Fibroblast of skin of back (primary cell): ENCODE results near the gene APC2.
"Not testable (repeated sequence)": the region's sequence is repeated elsewhere in the genome, so short reads cannot be mapped to it uniquely, and the experiment has no call there.

Experiments
- DNase-seq: peaks from one replicate; pipeline ENCODE4 v3.0.0-alpha.2; 2013

The APC2 gene

DNA sequence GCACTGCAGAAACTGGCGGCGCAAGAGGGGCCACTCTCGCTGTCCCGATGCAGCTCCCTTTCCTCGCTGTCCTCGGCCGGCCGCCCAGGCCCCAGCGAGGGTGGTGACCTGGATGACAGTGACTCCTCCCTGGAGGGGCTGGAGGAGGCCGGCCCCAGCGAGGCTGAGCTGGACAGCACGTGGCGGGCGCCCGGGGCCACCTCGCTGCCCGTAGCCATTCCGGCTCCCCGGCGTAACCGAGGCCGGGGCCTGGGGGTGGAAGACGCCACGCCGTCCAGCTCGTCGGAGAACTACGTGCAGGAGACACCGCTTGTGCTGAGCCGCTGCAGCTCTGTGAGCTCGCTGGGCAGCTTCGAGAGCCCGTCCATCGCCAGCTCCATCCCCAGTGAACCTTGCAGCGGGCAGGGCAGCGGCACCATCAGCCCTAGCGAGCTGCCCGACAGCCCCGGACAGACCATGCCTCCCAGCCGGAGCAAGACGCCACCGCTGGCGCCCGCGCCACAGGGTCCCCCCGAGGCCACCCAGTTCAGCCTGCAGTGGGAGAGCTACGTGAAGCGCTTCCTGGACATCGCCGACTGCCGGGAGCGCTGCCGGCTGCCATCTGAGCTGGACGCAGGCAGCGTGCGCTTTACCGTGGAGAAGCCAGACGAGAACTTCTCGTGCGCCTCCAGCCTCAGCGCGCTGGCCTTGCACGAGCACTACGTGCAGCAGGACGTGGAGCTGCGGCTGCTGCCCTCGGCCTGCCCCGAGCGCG lies 16.7 kb downstream of the APC2 start:
- DNase-seq, result no peak

GRCh38 chr19:1467215-1467489 lies 17.2 kb downstream of the APC2 start:
- no peak for DNase-seq

- DNase-seq, result no peak
Observed at GRCh38 chr19:1467490-1468273, 17.8 kb downstream of the APC2 start.

DNA sequence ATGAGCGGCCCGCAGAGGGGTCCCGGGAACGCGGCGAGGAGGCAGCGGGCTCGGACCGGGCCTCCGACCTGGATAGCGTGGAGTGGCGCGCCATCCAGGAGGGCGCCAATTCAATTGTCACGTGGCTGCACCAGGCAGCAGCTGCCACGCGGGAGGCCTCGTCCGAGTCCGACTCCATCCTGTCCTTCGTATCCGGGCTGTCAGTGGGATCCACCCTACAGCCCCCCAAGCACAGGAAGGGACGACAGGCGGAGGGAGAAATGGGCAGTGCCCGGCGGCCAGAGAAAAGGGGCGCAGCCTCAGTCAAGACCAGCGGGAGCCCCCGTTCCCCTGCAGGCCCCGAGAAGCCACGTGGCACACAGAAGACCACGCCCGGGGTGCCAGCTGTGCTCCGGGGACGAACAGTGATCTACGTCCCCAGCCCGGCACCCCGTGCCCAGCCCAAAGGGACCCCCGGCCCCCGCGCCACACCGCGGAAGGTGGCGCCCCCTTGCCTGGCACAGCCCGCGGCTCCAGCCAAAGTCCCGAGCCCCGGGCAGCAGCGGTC lies 18.4 kb downstream of the APC2 start:
- no peak for DNase-seq

DNA sequence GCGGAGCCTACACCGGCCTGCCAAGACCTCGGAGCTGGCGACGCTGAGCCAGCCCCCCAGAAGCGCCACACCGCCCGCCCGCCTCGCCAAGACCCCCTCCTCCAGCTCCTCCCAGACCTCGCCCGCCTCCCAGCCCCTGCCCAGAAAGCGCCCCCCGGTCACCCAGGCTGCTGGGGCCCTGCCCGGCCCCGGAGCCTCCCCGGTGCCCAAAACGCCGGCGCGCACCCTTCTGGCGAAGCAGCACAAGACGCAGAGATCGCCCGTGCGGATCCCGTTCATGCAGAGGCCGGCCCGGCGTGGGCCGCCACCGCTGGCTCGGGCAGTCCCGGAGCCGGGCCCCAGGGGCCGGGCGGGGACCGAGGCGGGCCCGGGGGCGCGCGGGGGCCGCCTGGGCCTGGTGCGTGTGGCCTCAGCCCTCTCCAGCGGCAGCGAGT lies 18.9 kb downstream of the APC2 start:
- peak; percentile 39 for DNase-seq

- DNase-seq, result peak; percentile 39
Observed at GRCh38 chr19:1469255-1470054, 19.5 kb downstream of the APC2 start.

DNA sequence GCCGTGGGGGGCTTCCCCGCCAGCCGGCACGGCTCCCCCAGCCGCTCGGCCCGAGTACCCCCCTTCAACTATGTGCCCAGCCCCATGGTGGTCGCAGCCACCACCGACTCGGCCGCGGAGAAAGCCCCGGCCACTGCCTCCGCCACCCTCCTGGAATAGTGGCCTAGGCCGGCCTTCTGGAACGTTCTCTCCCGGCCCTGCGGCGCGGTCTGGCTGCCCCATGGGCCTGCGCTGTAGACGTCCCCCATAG lies 20.1 kb downstream of the APC2 start:
- DNase-seq, result no peak

DNA sequence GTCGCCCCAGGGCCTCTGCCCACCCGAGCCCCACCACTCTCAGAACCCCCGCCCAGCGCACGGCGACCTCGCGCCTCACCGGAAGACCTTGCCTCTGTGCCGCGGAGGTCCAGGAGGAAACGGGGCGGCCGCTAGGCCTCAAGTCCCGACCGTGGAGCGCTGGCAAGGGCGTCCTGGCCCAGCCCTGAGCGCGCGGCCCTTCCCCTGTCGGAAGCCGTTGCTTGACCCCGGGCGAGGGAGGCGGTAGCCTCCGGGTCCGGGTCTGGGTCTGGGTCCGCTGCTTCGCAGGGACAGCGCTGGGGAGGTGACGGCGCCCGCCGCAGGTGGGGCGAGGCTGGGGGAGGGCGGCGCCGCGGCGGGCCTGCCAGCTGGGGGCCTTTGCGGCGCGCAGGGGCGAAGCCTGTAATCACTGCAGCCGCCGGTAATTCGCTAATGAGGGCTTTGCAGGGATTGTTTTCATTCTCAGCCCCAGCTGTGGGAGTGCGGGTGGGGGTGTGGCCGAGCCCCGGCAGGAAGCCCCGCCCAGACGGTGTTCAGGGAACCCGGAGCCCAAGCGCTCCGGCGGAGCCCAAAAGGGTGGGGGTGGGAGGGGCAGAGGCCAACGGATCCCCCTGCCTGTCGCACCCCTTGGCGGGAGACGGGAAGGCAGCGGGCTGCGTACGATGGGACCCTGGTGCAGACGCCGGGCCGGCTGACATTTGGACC lies 20.5 kb downstream of the APC2 start:
- DNase-seq, result no peak

GRCh38 chr19:1471010-1471514 lies 21.1 kb downstream of the APC2 start:
- no peak for DNase-seq

DNA sequence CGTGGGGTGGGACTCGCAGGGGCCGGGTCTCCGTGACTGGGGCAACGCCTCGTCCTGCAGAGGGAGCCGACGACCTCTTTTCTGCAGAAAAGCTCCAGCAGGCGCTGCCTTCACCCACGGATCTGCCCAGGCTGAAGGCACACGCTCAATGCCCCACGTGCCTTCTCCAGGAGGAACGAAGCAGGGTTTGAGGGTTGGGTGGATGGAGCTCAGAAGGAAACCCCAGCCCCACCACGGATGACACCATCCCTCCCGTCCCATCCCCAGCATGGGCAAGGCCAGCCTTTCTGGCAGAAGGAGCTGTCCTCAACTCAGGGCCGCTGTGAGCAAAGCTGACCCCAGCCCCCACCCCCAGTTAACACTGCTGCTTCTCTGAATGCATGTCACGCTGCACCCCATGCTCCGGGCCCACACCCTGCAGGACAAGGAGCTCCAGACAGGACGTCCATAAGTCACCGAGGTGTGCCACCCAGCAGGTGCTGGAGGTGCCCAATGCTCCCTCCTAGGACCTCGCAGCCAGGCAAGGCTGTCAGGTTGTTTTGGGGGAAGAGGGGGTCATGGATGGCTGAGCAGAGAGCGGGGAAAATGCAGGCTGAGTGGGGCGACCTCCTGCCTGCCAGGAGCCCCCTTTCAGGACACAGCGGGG lies 21.7 kb downstream of the APC2 start:
- DNase-seq, result no peak

DNA sequence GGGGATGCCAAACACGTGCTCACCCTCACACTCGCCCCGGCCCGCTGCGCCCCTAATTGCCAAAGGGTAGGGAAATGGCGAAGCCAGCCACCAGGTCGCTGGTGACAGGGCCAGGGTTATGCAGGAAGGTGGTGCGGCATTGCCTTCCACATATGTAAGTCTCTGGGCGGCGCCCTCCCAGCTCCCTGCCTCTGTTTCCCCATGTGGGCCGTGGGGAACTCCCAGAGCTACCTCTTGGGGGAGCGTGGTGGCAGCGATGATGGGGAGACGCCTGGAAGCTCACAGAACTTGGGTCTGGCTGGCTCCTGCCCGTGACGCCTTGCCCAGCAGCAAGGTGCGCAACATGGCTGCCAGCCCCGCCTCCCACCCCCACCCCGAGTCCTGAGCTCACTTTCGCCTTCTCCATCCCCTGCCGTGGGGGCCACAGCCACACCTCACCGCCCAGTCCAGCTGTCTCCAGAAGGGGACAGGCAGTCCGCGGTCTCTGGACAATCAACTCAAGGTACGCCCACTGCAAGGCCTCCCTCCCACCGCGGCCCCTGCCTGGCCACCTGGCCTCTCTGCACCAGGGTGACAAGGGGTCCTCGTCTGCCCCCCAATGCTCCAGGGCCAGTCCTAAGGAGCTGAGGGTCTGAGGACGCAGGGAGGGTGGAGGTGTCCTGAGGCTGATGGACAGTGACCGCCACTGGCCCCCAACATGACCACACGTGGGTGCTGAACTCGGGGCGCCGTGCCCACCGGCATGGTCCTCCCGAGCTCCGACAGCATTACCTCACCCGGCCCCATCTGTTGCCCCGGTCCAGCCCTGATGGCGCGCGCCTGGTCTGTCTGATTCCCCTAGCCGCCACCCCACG lies 22.5 kb downstream of the APC2 start:
- no peak for DNase-seq

DNA sequence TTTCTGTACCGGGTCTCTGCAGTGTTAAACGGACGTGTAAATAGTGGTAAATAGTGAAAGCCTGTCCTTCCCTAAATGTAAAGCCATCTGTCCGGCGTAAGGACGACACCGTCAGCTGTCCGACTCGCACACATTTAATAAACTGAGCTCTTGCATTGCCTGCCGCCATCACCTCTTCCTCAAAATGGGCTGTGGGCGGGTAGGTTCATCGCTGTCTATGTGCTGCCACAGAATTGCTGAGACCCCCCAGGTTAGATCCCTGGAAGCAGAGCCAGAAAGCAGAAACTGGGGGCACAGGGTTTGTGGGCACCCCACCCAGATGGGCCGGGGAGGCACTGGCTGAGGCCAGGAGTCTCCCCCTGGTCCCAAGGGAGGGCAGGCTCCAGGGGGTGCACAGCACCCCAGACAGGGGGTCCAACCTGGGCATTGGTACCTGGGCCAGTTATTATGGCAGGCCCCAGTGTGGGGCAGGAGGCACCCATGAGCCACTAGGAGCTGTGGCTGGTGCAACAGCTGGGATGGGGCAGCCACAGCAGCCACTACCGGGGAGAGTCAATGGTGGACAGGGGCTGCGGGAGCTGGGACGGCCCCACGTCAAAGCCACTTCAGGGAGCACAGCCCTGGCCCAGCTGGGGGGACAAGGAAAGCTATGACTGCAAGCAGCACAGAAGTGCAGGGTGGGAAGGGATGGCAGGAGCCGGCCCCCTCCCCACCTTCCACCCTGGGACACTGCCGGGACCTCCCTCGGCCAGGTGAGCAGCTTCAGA lies 23.3 kb downstream of the APC2 start:
- no peak for DNase-seq

DNA sequence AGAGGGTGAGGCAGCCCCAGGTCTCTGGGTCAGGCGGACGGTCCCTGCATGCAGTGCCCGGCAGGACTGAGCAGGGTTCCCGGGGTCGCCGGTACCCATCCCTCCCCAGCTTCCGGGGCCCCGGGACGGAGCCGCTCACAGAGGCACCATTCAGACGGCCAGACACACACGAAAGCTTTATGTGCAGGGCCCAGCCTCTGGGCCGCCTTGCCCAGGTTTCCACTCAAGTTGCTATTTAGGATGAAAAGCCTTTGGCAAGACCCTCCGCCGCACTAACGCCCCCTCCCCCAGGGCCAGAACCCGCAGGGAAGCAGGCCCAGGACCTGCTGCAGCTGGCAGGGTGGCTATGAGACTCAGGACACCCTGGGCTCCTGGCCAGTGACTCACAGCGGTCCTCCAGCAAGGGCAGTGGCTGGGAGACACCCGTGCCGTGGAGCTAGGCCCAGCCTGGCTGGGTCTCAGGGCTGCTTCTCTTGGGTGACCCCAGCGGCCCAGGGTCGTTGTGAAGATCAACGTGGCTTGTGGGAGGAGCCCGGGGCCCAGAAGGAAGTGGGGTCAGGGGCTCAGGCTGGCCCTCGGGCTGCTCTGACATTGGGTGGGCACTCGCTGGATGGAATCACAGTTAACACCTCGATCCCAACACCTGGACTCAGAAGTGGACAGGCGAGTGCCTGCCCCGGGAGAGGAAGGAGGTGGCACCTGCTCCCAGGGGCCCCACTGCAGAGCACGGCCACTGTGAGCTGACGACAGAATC lies 24.3 kb downstream of the APC2 start:
- DNase-seq, result no peak

GRCh38 chr19:1474765-1475351 lies 24.9 kb downstream of the APC2 start:
- no peak for DNase-seq

DNA sequence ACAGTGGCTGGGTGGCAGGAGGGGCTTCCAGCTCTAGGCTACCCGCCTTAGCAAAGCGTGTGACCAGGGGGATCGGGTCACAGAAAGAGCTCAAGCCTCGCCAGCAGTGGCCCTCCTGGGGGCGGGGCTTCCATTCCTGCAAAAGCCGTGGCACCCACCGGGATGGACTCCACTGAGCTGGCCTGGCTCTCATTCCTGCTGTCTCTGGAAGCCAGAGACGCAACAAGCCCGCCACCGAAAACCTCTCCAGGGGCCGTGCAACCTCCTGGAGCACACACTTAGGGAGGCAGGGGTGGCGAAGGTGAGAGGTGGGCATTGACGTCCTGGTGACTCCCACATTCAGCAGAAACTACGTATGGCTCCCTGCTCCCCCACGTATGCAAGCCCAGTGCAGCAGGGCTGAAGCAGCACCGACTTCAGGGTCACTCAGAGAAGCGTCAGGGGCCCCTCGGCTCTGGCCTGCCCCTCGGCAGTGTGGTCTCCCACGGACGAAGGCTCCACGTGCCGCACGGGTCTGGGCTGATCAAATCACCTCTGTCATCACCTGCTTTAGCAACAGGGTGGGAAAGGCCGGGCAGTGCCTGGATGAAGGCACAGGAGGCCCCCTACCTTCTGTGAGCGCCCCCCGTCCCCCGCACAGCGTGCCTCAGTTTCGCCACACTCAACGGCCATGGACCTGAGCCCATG lies 26.0 kb downstream of the APC2 start:
- no peak for DNase-seq

DNA sequence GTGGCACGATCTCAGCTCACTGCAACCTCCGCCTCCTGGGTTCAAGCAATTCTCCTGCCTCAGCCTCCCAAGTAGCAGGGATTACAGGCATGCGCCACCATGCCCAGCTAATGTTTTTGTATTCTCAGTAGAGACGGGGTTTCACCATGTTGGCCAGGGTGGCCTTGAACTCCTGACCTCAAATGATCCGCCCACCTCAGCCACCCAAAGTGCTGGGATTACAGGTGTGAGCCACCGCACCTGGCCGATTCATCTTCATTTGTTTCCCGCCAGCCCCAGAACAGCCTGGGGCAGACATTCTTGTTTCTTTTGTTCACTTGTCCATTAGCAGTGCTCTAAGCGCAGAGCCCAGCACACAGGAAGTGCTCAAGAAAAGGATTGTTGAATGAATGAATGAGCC lies 27.1 kb downstream of the APC2 start:
- not testable (repeated sequence) for DNase-seq

DNA sequence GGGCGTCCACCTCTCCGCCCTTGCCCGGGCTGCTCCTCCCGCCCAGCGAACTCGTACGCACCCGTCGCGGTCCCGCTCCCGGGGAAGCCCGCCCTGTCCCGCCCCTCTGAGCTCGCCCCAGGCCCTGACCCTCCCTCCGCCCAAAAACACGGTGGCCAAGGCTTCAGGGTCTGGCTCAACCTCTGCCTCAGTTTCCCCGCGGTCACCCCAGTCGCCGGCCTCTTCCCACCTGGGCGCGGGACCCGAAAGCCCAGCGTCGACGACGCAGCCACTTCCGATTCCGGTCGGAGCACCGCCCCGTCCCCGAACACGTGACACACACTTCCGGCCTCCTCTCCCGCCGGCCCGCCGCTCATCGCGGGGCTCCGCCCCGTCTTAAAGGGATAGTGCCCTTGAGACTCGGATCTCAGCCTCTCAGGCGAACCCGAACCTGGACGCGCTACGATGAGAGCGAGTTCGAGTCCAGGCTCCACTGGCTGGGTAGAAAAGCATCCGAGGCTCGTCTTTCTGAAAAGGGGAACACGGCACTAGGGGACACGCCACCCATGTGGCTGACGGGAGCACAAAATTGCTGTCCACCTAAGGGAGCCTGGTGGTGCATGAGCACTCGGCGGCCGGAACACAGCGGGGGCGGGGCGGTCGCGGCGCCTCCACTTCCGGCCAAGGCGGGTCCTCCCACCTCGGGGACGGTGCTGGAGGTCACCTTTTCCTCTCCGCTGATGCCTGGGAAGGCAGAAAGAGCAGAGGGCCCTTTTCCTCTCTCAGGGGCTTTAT lies 29.2 kb downstream of the APC2 start, which contains the start of gene C19orf25:
Gene C19orf25 (minus strand): TSS at position 282 of the 774 bp plus-strand sequence. CDS start 312 bp downstream, outside the sequence.
- DNase-seq, result peak; percentile 94
